ENCODE measurements around the gene CPSF7. TPM values are rescaled to one million over a fixed set of nuclear protein-coding genes. Genes with fewer than 3 reads are reported as not detected.

CPSF7 gene
- total RNA-seq, 1 donor from 2014 or later: 69.8 TPM

GRCh38 chr11:61460986-61461385 is 31.2 kb upstream of the CPSF7 start:
- TF ChIP-seq CTCF (IDR thresholded peaks at IDR 0.05): no peak
- no peaks in the 10 kb centered on the region for H3K36me3 ChIP-seq
- intact Hi-C loops (cut with DNase I): no loop called here
- no peaks in the 10 kb centered on the region for H3K9me3 ChIP-seq
- no peaks in the 10 kb centered on the region for H3K27me3 ChIP-seq (ENCODE audit: low read depth)
- H3K4me3 ChIP-seq: no peak overlapping the region
- DNase-seq: no peak
- H3K27ac ChIP-seq: no peak overlapping the region
- ATAC-seq: no peak
- H3K4me1 ChIP-seq: no peaks in the 10 kb centered on the region

- intact Hi-C loops (cut with DNase I): no loop called here
Measured at GRCh38 chr11:61460474-61460881, 30.7 kb upstream of the CPSF7 start.

GRCh38 chr11:61454520-61454919 is 24.7 kb upstream of the CPSF7 start:
- DNase-seq (no peak), ATAC-seq (no peak)
- Histone ChIP-seq H3K27me3 (ENCODE audit: low read depth) (no peaks in the 10 kb centered on the region), H3K27ac (no peak overlapping the region), H3K4me1 (no peaks in the 10 kb centered on the region), H3K36me3 (peaks cover 44% of the 10 kb centered on the region), H3K9me3 (no peaks in the 10 kb centered on the region), H3K4me3 (no peak overlapping the region)
- intact Hi-C loops (cut with DNase I): no loop called here
- no peak for TF ChIP-seq CTCF (IDR thresholded peaks at IDR 0.05)

More at GRCh38 chr11:61460474-61460881, 30.7 kb upstream of the CPSF7 start:
- Histone ChIP-seq H3K9me3 (no peaks in the 10 kb centered on the region), H3K36me3 (peaks cover 5% of the 10 kb centered on the region), H3K27me3 (ENCODE audit: low read depth) (no peaks in the 10 kb centered on the region), H3K27ac (no peak overlapping the region), H3K4me3 (no peak overlapping the region), H3K4me1 (no peaks in the 10 kb centered on the region)
- TF ChIP-seq CTCF (IDR thresholded peaks at IDR 0.05): no peak
- ATAC-seq (no peak), DNase-seq (no peak)

GRCh38 chr11:61453695-61454094 is 23.9 kb upstream of the CPSF7 start:
- H3K36me3 ChIP-seq: peaks cover 50% of the 10 kb centered on the region
- no peaks in the 10 kb centered on the region for H3K4me1 ChIP-seq
- no peak for ATAC-seq
- DNase-seq: no peak
- H3K9me3 ChIP-seq: no peaks in the 10 kb centered on the region
- intact Hi-C loops (cut with DNase I): no loop called here
- no peak for TF ChIP-seq CTCF (IDR thresholded peaks at IDR 0.05)
- no peak overlapping the region for H3K27ac ChIP-seq
- no peaks in the 10 kb centered on the region for H3K27me3 ChIP-seq (ENCODE audit: low read depth)
- H3K4me3 ChIP-seq: no peak overlapping the region

- ATAC-seq: no peak
- no peak for DNase-seq
- intact Hi-C loops (cut with DNase I): no loop called here
- Histone ChIP-seq H3K4me1 (no peaks in the 10 kb centered on the region), H3K9me3 (no peaks in the 10 kb centered on the region), H3K27ac (no peak overlapping the region), H3K27me3 (ENCODE audit: low read depth) (no peaks in the 10 kb centered on the region), H3K4me3 (no peak overlapping the region), H3K36me3 (peaks cover 58% of the 10 kb centered on the region)
- no peak for TF ChIP-seq CTCF (IDR thresholded peaks at IDR 0.05)
Measured at GRCh38 chr11:61452825-61453224, 23.1 kb upstream of the CPSF7 start.

- peaks cover 89% of the 10 kb centered on the region for H3K36me3 ChIP-seq
- H3K4me3 ChIP-seq: no peak overlapping the region
- TF ChIP-seq CTCF (IDR thresholded peaks at IDR 0.05): no peak
- no peak overlapping the region for H3K27ac ChIP-seq
- DNase-seq: no peak
- no peaks in the 10 kb centered on the region for H3K9me3 ChIP-seq
- intact Hi-C loops (cut with DNase I): no loop called here
- H3K27me3 ChIP-seq (ENCODE audit: low read depth): no peaks in the 10 kb centered on the region
- no peak for ATAC-seq
- H3K4me1 ChIP-seq: peaks cover 10% of the 10 kb centered on the region
Measured at GRCh38 chr11:61448552-61448927, 18.8 kb upstream of the CPSF7 start.

Measured in lower lobe of right lung (tissue), 2 donors.